Osteoblast (primary cell): ENCODE results near the gene TPMT. TPM values are rescaled to one million over a fixed set of nuclear protein-coding genes. Genes with fewer than 3 reads are reported as not detected.
A peak's percentile ranks its signal among the peaks of the same experiment; 100 is the strongest.
"Not testable (repeated sequence)": the region's sequence is repeated elsewhere in the genome, so short reads cannot be mapped to it uniquely, and the experiment has no call there.

Source experiments
- DNase-seq: peaks from one replicate; pipeline ENCODE4 v3.0.0; 2011; ENCODE audit warnings: low spot score, mixed read lengths; ENCODE audit not compliant: insufficient read length; ENCODE audit errors: missing footprints
- H2AFZ ChIP-seq: 2 replicates; pipeline ENCODE4 v1.6.0; 2011; ENCODE audit warnings: mild to moderate bottlenecking, low read length
- H3K27ac ChIP-seq: 2 replicates; pipeline ENCODE4 v1.5.1; 2011; ENCODE audit warnings: mild to moderate bottlenecking, low read depth, low read length, moderate library complexity
- H3K27me3 ChIP-seq: 2 replicates; pipeline ENCODE4 v1.6.0; 2012; ENCODE audit warnings: mild to moderate bottlenecking, control low read depth, inconsistent platforms, low read length, moderate library complexity; ENCODE audit not compliant: insufficient read depth
- H3K36me3 ChIP-seq: 2 replicates; pipeline ENCODE4 v1.5.1; 2011; ENCODE audit warnings: mild to moderate bottlenecking, low read length, control low read depth, moderate library complexity; ENCODE audit not compliant: insufficient read depth
- H3K4me1 ChIP-seq: 2 replicates; pipeline ENCODE4 v1.5.1; 2011; ENCODE audit warnings: mild to moderate bottlenecking, low read length, control low read depth, moderate library complexity; ENCODE audit not compliant: insufficient read depth
- H3K4me2 ChIP-seq: 2 replicates; pipeline ENCODE4 v1.6.0; 2011; ENCODE audit warnings: mild to moderate bottlenecking, low read length; ENCODE audit not compliant: insufficient read depth
- H3K4me3 ChIP-seq: fragments of 200-600 bp; sonication (generic); 3 replicates; pipeline ENCODE4 v1.5.1; 2012; ENCODE audit warnings: mild to moderate bottlenecking, low read length, inconsistent platforms; ENCODE audit not compliant: insufficient read depth
- H3K79me2 ChIP-seq: 2 replicates; pipeline ENCODE4 v1.6.0; 2012; ENCODE audit warnings: mild to moderate bottlenecking, low read length, control low read depth, inconsistent platforms; ENCODE audit not compliant: insufficient read depth
- H3K9me3 ChIP-seq: 2 replicates; pipeline ENCODE4 v1.5.1; 2011; ENCODE audit warnings: low read depth, low read length, control low read depth
- H4K20me1 ChIP-seq: 2 replicates; pipeline ENCODE4 v1.6.0; 2012; ENCODE audit warnings: mild to moderate bottlenecking, low read length, control low read depth; ENCODE audit not compliant: insufficient read depth
- total RNA-seq: library from RNA; depleted of rRNA; stranded (reverse); fragments of >200 nt; gene quantifications from 2 replicates; pipeline ENCODE4 v1.2.3, GENCODE V29; 2012
- TF ChIP-seq, protein P1 (sequence below): IDR thresholded peaks from 2 replicates; pipeline ENCODE4 v1.5.1; 2011; ENCODE audit warnings: mild to moderate bottlenecking, low read depth, low read length, moderate library complexity; ENCODE audit errors: extremely low read depth

The TPMT gene
- total RNA-seq, 1 donor, result 11.9 TPM

DNA sequence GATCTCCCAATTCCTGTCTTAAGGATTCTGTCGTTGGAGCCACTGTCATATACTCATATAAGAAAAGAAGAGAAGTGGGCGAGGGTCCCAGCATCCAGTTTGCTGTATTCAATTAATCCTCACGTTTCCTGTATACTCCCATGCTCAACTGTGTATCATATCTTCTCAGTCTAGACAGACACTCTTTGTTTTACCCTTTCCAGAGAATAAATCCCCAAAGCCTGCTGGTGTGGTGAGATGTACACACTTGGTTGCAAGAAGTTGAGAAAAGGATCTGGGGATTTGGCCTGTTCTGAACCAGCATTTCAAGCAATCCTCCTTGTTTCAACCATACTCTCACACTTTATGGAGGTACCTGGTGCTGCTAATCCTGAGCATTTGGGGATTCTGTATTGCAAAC, 3.1 kb downstream of the TPMT start:
- H3K4me1 ChIP-seq, result peaks cover 44% of the 10 kb centered on the region
- H2AFZ ChIP-seq, result no peak overlapping the region
- no peaks in the 10 kb centered on the region for H4K20me1 ChIP-seq
- DNase-seq, result no peak
- TF ChIP-seq, protein P1, sequence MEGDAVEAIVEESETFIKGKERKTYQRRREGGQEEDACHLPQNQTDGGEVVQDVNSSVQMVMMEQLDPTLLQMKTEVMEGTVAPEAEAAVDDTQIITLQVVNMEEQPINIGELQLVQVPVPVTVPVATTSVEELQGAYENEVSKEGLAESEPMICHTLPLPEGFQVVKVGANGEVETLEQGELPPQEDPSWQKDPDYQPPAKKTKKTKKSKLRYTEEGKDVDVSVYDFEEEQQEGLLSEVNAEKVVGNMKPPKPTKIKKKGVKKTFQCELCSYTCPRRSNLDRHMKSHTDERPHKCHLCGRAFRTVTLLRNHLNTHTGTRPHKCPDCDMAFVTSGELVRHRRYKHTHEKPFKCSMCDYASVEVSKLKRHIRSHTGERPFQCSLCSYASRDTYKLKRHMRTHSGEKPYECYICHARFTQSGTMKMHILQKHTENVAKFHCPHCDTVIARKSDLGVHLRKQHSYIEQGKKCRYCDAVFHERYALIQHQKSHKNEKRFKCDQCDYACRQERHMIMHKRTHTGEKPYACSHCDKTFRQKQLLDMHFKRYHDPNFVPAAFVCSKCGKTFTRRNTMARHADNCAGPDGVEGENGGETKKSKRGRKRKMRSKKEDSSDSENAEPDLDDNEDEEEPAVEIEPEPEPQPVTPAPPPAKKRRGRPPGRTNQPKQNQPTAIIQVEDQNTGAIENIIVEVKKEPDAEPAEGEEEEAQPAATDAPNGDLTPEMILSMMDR, result no peak
- no peak overlapping the region for H3K27ac ChIP-seq
- no peak overlapping the region for H3K4me3 ChIP-seq
- no peaks in the 10 kb centered on the region for H3K36me3 ChIP-seq
- H3K9me3 ChIP-seq, result no peaks in the 10 kb centered on the region
- no peak overlapping the region for H3K4me2 ChIP-seq
- no peaks in the 10 kb centered on the region for H3K27me3 ChIP-seq
- H3K79me2 ChIP-seq, result peaks cover 29% of the 10 kb centered on the region

DNA sequence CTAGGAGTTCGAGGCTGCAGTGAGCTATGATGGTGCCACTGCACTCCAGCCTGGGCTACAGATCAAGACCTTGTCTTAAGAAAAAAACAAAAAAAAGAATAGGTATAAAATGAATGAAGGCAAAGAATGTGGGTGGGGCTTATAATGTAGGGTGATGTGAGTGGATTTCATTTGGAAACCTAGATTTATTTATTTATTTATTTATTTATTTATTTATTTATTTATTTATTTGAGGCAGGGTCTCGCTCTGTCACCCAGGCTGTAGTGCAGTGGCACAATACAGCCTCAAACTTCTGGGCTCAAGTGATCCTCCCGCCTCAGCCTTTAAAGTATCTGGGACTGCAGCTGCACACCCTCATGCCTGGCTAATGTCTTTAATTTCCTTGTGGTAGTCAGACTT, 3.5 kb downstream of the TPMT start:
- Histone ChIP-seq H3K79me2 (peaks cover 29% of the 10 kb centered on the region), H3K4me1 (peaks cover 45% of the 10 kb centered on the region)
- H2AFZ ChIP-seq, H3K4me2 ChIP-seq, H4K20me1 ChIP-seq, H3K4me3 ChIP-seq, H3K36me3 ChIP-seq, DNase-seq, H3K27ac ChIP-seq, H3K9me3 ChIP-seq, H3K27me3 ChIP-seq: not testable (repeated sequence)

GRCh38 chr6:18148304-18149025, 6.4 kb downstream of the TPMT start:
- Histone ChIP-seq H3K79me2 (peaks cover 13% of the 10 kb centered on the region), H3K27me3 (no peaks in the 10 kb centered on the region), H2AFZ (no peak overlapping the region), H3K36me3 (peaks cover under 1% of the 10 kb centered on the region), H4K20me1 (no peaks in the 10 kb centered on the region), H3K9me3 (no peaks in the 10 kb centered on the region), H3K27ac (peak overlapping the region; percentile 83), H3K4me2 (peak overlapping the region; percentile 14), H3K4me1 (peaks cover 33% of the 10 kb centered on the region), H3K4me3 (no peak overlapping the region)
- DNase-seq, result peak; percentile 49
- TF ChIP-seq, protein P1, result no peak

DNA sequence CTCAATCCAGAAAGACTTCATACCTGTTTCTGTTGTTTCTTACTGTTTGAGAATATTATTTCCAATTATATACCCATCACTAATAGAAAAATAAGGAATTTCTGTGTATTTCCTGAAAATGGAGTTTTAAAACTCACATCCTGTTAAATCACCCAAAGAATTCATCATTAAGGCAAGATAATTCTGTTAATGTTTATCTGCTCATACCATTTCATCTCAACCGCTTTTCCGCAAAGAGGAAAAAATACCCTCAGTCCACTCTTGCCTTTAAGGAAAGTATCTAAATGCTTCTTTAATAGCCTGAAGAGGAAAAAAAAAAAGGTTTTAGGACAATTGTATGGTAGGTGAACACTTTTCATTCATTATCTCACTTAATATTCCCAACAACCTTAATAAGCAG, 7.3 kb downstream of the TPMT start:
- no peak overlapping the region for H2AFZ ChIP-seq
- H3K79me2 ChIP-seq, result peaks cover 11% of the 10 kb centered on the region
- peak overlapping the region; percentile 39 for H3K4me2 ChIP-seq
- H3K27ac ChIP-seq, result peak overlapping the region; percentile 83
- H3K4me1 ChIP-seq, result peaks cover 24% of the 10 kb centered on the region
- no peak overlapping the region for H3K4me3 ChIP-seq
- H4K20me1 ChIP-seq, result no peaks in the 10 kb centered on the region
- H3K27me3 ChIP-seq, result no peaks in the 10 kb centered on the region
- DNase-seq, result no peak
- H3K36me3 ChIP-seq, result peaks cover 9% of the 10 kb centered on the region
- TF ChIP-seq, protein P1, result no peak
- H3K9me3 ChIP-seq, result no peaks in the 10 kb centered on the region
